ENCODE results near the gene IL12A. TPM values are rescaled to one million over a fixed set of nuclear protein-coding genes. Genes with fewer than 3 reads are reported as not detected.

IL12A gene
- total and polyA plus RNA-seq, 10 of the 15 experiments (the other 5 are each of a cell fraction or from before 2014, with no cell fraction given) = 0.50 to 10.9 (median 3.5) TPM

- Histone ChIP-seq H2AFZ (ENCODE audit: control insufficient read depth, low read depth, low read length) (peak overlapping the region; percentile 25; the same call in 1 of the 2 replicates), H3K4me1 (ENCODE audit: control insufficient read depth, insufficient read depth, low read length) (peaks cover 6% of the 10 kb centered on the region; the same call in 1 of the 2 replicates), H3K4me2 (ENCODE audit: control insufficient read depth, insufficient read depth) (no peak overlapping the region), H3K36me3 (ENCODE audit: control insufficient read depth in 2 of 2, insufficient read depth in 2 of 2, low read length in 1 of 2) (no peaks in the 10 kb centered on the region), H3K9ac (ENCODE audit: control insufficient read depth, insufficient read depth, low read length) (no peak overlapping the region), H3K9me3 (replicated peaks; ENCODE audit: control insufficient read depth, insufficient read depth, low read length) (no peaks in the 10 kb centered on the region), H3K27me3 (replicated peaks in 1 of 2; ENCODE audit: control insufficient read depth in 2 of 2, insufficient read depth in 2 of 2, low read length in 1 of 2) (no peaks in the 10 kb centered on the region), H3K79me2 (ENCODE audit: control insufficient read depth, insufficient read depth, low read length) (no peaks in the 10 kb centered on the region), H4K20me1 (ENCODE audit: control insufficient read depth, insufficient read depth) (no peaks in the 10 kb centered on the region), H3K4me3 (no peak overlapping the region), H3K27ac (ENCODE audit: control insufficient read depth, insufficient read depth) (no peak overlapping the region)
- POLR2A ChIA-PET = interaction anchor here (3.7 kb wide), 1 partner anchor 119 kb away, joined by 16 read pairs; no protein-coding TSS in a partner anchor
- intact Hi-C loops (cut with micrococcal nuclease; ENCODE audit: unreplicated experiment) = loop anchor here (1.0 to 10.0 kb wide), 3 partner anchors 74 to 739 kb away; no protein-coding TSS in a partner anchor
- RAD21 ChIA-PET (ENCODE audit: unreplicated experiment) = interaction anchor here (0.7 to 11.9 kb wide), 13 partner anchors 10 to 175 kb away, joined by 3 to 387 read pairs (median 4); partner anchors contain the start of gene IL12A
- in situ Hi-C loops (cut with MboI) = loop anchor here (5.0 kb wide), 1 partner anchor 121 kb away; no protein-coding TSS in a partner anchor
- CTCF ChIA-PET = interaction anchor here (0.6 to 14.5 kb wide), 36 partner anchors 9 to 737 kb away, joined by 3 to 843 read pairs (median 5); partner anchors contain the start of gene IL12A
- peak; percentile 96 for ATAC-seq
- SMC1A ChIA-PET (ENCODE audit: uncharacterized antibody, unreplicated experiment) = interaction anchor here (0.6 to 12.7 kb wide), 23 partner anchors 7 to 411 kb away, joined by 3 to 589 read pairs (median 5); partner anchors contain the start of gene IL12A
- TF ChIP-seq YY1 (IDR thresholded peaks at IDR 0.05; ENCODE audit: low read depth, low read length) (0 out of 2 replicates have a peak, but pooled peaks have one; percentile 33), RELA (IDR thresholded peaks at IDR 0.05; ENCODE audit: borderline replicate concordance, partially characterized antibody) (peak; percentile 18), NR2C2 (IDR thresholded peaks at IDR 0.05; ENCODE audit: borderline replicate concordance, control insufficient read depth, insufficient read length, low read depth) (no peak), CTCF (IDR thresholded peaks at IDR 0.05 in 2 of 3, conservative IDR thresholded peaks at IDR 0.05 in 1 of 3; ENCODE audit: control insufficient read depth in 2 of 3, extremely low read depth in 1 of 3, insufficient read depth in 1 of 3, low read depth in 3 of 3, low read length in 3 of 3) (peak; percentile 65 to 75 (median 75)), ZBTB4 (CRISPR knock-in tag; IDR thresholded peaks at IDR 0.05) (no peak), RAD21 (IDR thresholded peaks at IDR 0.05; ENCODE audit: insufficient read depth, low read depth, low read length) (peak; percentile 81), NBN (IDR thresholded peaks at IDR 0.05) (no peak), SMC3 (IDR thresholded peaks at IDR 0.05; ENCODE audit: borderline replicate concordance, low read length) (peak; percentile 81; the same call in 1 of the 2 replicates), SMARCA5 (IDR thresholded peaks at IDR 0.05) (0 out of 2 replicates have a peak, but pooled peaks have one; percentile 16)
- no peak for DNase-seq (ENCODE audit: low read depth, low spot score)
- WGBS (ENCODE audit: insufficient coverage, insufficient replicate concordance, low lambda C conversion rate, missing lambda C conversion rate) = 0% methylated on average over 2 of the region's 2 CpGs
- FAIRE-seq = no peak
- BruUV-seq (replicated peaks) = no TSS peak
Measured at GRCh38 chr3:160003520-160004128, 15.0 kb downstream of the IL12A start.
